GM08714 (cell line): Measurements from ENCODE around the gene ERC1.
"Not testable (repeated sequence)": the region's sequence is repeated elsewhere in the genome, so short reads cannot be mapped to it uniquely, and the experiment has no call there.

Experiments
- H3K4me3 ChIP-seq: fragments of 200-500 bp; sonication (Bioruptor generic); 2 replicates; pipeline ENCODE4 v1.5.1; 2014; ENCODE audit warnings: mild to moderate bottlenecking, low read length, inconsistent platforms
- ZNF274 ChIP-seq: IDR thresholded peaks from 2 replicates; pipeline ENCODE4 v1.6.1; 2012; ENCODE audit warnings: mild to moderate bottlenecking, low read depth, low read length

ERC1 gene

DNA sequence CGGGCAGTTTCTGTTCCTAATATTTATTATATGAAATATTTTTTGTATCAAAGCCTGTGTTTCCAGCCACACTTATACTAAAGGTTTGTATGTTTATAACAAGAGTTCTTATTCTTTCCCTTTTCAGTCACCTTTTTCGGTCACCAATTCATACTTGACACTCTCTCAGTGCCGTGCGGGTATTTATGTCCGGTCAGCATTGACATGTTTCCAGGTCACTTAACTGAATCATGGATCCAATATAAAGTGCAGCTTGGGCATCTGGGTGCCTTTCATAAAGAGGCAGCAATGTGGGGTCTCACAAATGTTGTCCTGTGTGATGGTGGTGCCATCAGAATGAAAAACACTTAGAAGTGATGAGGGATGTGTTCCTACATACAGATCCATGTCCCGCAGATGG lies 141.3 kb downstream of the ERC1 start:
- no peak overlapping the region for H3K4me3 ChIP-seq
- TF ChIP-seq ZNF274: no peak

GRCh38 chr12:1138691-1139090 lies 147.7 kb downstream of the ERC1 start:
- no peak overlapping the region for H3K4me3 ChIP-seq
- TF ChIP-seq ZNF274: no peak

GRCh38 chr12:1146758-1147157 lies 155.7 kb downstream of the ERC1 start:
- H3K4me3 ChIP-seq: not testable (repeated sequence)

DNA sequence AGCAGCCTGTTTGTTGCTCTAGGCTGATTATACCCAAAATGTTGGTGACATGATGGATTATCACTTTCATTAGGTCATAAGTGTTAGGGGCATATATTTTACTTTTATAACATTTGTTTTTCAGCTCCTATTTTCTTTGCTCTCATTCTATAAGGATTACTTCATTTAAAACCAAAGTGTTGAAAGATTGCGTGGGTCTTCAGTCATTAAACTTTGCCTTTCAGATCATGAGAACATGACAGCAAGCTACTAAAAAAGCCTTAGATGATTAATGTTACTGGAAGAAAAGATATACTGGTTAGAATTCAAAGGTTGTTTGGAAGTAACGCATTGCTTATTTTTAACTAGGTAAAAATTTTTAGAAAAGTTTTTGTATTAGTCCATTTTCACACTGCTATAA lies 156.8 kb downstream of the ERC1 start:
- no peak for TF ChIP-seq ZNF274
- no peak overlapping the region for H3K4me3 ChIP-seq

GRCh38 chr12:1157046-1157445 lies 166.0 kb downstream of the ERC1 start:
- H3K4me3 ChIP-seq: no peak overlapping the region
- no peak for TF ChIP-seq ZNF274

DNA sequence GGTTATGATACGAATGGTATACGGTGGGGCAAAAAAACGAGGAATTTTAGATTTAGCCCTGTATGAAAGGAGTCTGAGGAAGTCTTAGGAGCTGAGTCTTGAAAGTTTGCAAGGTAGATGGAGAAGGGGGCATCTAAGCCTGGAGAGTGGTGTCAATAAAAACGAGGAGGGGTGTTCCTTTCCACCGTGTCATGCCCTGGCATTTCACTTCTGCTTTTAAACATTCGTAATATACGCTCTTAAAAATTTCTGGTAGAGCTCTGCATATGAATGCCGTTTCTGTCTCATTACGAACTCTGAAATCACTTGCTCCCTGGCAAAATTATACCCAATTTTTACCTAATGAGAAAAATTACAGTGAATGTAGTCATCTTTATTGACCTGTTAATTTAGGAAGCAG lies 170.2 kb downstream of the ERC1 start:
- no peak for TF ChIP-seq ZNF274
- H3K4me3 ChIP-seq: no peak overlapping the region

DNA sequence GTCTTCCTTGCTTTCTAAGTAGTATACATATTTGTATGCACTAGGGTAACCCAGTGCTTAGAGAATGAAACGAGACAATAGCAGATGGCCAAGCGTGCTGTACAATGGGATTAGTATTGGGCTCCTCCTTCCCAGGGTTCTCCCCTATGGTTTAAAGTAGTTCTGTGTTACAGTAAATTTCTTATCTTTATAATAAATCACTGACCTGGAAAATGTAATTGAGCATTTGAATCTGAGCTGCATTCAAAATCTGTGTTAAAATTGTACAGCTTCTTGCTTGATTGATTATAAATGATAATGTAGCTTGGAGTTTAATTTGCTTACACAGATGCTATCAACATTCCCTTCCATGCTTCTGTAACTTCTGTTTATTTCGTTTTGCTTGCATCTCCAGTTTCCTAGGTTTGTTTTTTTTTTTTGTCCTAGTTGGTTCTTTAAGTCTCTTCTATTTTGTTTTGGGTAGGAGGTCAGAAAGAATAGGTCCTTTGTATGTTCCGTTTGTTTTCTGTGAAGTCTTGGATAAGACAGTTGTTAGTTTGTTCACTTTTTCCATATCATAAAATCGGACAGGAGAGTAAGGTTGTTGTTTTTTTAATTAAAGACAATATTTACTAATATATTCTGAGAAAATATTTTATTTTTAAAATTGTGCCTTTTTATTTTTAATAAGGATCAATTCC lies 171.2 kb downstream of the ERC1 start:
- H3K4me3 ChIP-seq: no peak overlapping the region
- no peak for TF ChIP-seq ZNF274

DNA sequence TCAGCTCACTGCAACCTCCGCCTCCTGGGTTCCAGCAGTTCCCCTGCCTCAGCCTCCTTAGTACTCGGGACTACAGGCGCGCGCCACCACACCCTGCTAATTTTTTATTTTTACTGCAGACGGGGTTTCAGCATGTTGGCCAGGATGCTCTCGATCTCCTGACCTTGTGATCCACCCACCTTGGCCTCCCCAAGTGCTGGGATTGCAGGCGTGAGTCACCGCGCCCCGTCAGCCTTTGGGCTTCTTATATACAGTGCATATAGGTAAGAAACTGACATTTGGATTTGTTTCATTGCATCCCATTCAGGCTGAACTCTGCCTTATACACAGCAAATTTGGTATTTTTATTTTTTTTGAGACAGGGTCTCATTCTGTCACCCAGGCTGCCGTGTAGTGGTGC lies 176.8 kb downstream of the ERC1 start:
- TF ChIP-seq ZNF274: no peak
- H3K4me3 ChIP-seq: no peak overlapping the region

- no peak for TF ChIP-seq ZNF274
- H3K4me3 ChIP-seq: no peak overlapping the region
Observed at GRCh38 chr12:1170411-1170810, 179.4 kb downstream of the ERC1 start.

DNA sequence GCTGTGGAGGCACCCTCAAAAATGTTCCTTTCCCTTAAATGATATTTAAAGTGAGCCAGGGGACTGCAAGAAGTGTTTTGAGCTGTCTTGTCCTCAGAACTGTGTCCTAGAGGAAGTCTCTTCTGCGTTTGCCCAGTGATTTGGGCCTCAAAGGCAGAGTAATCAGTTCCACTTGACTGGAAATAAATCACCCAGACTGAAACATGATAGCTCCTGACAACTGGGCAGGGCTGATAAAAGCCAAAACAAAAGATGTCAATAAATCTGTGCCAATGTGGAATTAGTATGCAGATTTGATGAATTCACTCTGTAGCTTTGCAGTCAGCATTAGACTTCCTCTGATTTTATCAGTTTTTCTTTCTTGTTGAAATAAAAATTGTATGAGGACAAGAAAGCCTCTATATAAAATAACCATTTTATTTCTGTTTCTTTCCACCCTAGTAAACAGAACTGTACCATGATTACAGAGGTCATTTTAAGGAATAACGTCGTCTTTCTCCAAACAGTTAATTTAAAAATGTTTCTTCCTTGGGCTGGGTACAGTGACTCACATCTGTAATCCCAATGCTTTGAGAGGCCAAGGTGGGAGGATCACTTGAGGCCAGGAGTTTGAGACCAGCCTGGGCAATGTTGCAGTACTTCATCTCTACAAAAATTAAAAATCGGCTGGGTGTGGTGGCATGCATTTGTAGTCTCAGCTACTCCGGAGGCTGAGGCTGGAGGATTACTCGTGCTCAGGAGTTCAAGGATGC lies 180.8 kb downstream of the ERC1 start:
- no peak overlapping the region for H3K4me3 ChIP-seq
- TF ChIP-seq ZNF274: no peak

DNA sequence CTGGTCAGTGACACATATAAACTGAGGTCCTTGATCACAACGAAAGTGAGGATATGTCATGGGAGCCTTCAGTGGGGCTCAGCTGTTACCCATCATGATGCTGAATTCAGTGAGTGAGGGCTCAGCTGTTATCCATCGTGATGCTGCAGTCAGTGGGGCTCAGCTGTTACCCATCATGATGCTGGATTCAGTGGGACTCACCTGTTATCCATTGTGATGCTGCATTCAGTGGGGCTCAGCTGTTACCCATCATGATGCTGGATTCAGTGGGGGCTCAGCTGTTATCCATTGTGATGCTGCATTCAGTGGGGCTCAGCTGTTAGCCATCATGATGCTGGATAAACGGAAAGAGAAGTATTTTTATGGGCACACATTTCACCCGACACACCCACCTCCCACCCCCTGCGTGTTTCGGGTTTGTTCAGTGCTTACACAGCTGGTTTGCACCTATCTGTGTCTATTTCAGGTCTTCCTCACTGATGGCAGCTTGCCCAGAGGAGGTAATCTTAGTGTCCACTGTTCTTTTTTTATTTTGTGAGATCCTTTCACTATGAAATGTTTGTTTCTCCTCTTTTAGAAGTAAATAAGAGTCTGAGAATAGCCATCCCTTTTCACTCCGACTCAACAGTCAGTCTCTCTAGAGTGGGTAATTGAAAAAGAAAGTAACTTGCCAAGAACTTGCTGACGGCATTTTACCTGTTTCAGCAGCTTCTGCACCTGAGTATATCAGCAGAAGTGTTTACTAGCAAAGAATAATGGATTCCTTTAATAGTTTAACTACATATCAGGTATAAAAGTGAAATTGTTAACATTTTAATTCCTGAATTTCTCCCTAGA lies 183.0 kb downstream of the ERC1 start:
- no peak for TF ChIP-seq ZNF274
- no peak overlapping the region for H3K4me3 ChIP-seq

- no peak overlapping the region for H3K4me3 ChIP-seq
- no peak for TF ChIP-seq ZNF274
Observed at GRCh38 chr12:1174659-1175058, 183.6 kb downstream of the ERC1 start.

- no peak for TF ChIP-seq ZNF274
Observed at GRCh38 chr12:1176191-1176590, 185.2 kb downstream of the ERC1 start.

DNA sequence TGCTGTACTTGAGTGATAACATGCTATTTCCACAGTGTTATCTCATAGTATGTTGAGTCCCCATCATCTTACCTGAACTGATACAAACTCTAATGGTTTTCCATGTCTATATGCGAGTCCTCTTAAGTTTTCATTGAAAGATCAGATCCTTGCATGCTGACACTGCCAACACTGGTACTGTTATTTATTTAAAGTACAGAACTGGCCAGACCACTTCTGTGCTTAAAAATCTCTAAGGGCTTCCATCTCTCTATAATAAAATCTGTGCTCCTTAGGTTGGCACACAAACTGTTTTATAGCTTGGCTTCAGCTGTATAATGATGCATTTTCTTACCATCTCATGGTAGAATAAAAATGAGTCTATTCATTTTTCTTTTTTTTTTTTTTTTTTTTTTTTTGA lies 188.1 kb downstream of the ERC1 start:
- TF ChIP-seq ZNF274: no peak

More at GRCh38 chr12:1176191-1176590, 185.2 kb downstream of the ERC1 start:
- H3K4me3 ChIP-seq: no peak overlapping the region

DNA sequence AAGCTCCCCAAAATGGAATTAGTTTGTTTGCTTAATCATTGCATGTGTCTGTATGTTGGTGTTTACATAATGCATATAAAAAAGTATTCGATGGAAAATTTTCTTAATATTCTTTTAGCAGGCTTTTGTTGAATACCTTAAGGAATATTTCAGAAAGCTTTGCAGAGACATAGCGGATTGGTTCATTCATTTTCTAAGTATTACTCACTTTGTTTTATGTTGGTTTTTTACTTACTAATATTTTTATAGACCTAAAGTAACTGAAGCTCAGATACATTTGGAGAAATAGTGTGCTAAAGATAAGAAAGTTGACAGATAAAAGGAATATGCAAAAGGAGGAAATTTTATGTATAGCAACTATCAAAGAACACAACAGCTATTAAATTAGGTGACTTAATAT lies 191.0 kb downstream of the ERC1 start:
- H3K4me3 ChIP-seq: no peak overlapping the region
- TF ChIP-seq ZNF274: no peak

More for the DNA sequence above, 188.1 kb downstream of the ERC1 start:
- no peak overlapping the region for H3K4me3 ChIP-seq

- TF ChIP-seq ZNF274: no peak
Observed at GRCh38 chr12:1184402-1184801, 193.4 kb downstream of the ERC1 start.

More at GRCh38 chr12:1184402-1184801, 193.4 kb downstream of the ERC1 start:
- no peak overlapping the region for H3K4me3 ChIP-seq
